Glomerular visceral epithelial cell (primary cell): Measurements from ENCODE around the gene SLC20A1.
"Not testable (repeated sequence)": the region's sequence is repeated elsewhere in the genome, so short reads cannot be mapped to it uniquely, and the experiment has no call there.

Experiments
- DNase-seq: peaks from one replicate; pipeline ENCODE4 v3.0.0-alpha.2; 2016; ENCODE audit errors: extremely low spot score

Gene SLC20A1

GRCh38 chr2:112645310-112646101 lies at the start of gene SLC20A1:
TSS of gene SLC20A1 (plus strand) at chr2:112645939. CDS start at chr2:112646829, 890 bp downstream.
- peak; percentile 98 for DNase-seq

DNA sequence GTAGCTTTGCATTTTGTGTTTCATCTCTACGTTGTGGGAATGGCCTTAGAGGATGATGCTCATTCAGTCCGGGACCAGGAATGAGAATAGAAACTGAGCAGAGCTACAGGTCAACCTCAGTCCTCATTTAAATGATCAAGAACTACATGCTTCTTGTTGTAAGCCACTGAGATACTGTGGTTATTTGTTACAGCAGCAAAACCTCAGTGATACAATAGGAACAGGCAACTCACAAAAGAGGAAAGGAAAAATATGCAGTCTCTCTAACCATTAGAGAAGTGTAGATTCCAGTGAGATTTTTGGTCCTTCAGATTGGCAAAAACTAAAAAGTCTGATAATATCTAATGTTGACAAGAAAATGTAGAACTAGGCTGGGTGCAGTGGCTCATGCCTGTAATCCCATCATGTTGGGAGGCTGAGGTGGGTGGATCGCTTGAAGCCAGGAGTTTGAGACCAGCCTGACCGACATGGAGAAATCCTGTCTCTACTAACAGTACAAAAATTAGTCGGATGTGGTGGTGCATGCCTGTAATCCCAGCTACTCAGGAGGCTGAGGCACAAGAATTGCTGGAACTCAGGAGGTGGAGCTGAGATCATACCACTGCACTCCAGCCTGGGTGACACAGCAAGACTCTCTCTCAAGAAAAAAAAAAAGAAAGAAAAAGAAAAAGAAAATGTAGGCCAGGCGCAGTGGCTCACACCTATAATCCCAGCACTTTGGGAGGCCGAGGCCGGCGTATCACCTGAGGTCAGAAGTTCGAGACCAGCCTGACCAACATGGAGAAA lies 48.0 kb upstream of the SLC20A1 start:
- no peak for DNase-seq

- no peak for DNase-seq
Measured at GRCh38 chr2:112600634-112601033, 45.1 kb upstream of the SLC20A1 start.

DNA sequence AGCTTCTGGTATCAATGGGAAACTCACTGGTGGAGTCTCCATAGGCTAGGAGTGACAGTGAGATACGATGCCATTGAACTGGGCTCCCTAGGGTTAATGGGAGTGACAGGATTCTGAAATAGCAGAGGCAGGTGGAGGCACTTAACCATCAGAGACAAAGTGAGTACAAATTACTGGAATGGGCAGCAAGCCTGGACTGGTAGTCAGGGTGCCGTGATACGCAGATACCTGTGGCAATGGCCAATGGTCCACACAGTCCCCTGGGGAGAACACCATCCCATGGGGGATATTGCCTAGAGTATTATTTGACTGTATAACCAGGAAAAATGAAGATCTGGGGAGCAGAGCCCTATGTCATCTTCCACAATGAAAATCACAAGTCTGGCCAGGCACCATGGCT lies 44.0 kb upstream of the SLC20A1 start:
- no peak for DNase-seq

- no peak for DNase-seq
Measured at GRCh38 chr2:112602917-112603316, 42.8 kb upstream of the SLC20A1 start.

- no peak for DNase-seq
Measured at GRCh38 chr2:112603731-112604130, 42.0 kb upstream of the SLC20A1 start.

GRCh38 chr2:112604952-112605351 lies 40.8 kb upstream of the SLC20A1 start:
- no peak for DNase-seq

DNA sequence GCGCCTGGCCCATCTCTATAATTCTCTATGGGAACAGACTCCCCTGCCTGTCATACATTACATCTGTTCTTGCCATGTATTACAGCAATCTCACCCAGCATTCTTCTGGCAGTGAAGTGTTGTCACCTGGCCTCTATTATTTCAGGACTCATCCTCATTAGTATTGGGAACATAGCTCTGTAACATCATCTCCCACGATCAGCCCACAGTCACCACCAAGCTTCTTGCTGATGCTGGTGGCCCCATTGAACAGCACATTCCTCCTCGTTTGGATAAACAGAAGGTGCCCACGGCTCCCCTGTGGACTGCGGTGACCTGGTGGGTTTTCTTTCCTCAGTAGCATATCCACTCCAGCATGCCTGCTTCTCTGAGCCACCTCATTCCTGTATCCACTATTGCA lies 39.8 kb upstream of the SLC20A1 start:
- DNase-seq: no peak

GRCh38 chr2:112606547-112606946 lies 39.2 kb upstream of the SLC20A1 start:
- no peak for DNase-seq

DNA sequence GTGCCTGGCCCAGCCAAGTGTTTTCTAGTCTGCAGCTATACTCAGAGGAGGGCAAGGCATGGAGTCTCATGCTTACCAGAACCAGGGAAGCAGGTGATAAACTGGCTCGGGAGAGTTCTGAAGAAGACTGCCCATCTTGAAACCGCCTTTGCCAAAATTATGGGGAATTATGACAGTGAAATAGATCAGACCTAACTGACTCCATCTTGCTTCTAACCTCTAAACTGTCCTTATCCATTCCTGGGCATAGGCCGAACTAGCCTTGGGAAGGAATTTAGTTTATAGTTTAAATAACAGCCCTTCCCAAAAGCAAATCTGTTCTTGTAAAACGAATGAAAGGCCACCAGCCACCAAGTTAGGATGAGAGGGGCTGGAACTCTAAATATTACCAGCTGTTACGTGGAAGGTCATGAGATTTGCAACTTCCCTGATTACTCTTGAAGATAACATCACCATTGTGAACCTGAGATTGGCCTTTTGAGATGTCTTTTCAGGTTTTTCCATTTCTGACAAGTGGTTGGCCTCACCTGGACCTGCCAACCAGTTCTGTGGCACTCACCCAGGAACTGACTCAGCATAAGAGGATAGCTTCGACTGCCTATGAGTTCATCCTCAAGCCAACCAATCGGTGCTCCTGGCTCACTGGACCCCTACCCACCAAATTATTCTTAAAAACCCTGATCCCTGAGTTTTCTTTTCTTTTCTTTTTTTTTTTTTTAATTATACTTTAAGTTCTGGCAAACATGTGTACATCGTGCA lies 37.9 kb upstream of the SLC20A1 start:
- DNase-seq: no peak

DNA sequence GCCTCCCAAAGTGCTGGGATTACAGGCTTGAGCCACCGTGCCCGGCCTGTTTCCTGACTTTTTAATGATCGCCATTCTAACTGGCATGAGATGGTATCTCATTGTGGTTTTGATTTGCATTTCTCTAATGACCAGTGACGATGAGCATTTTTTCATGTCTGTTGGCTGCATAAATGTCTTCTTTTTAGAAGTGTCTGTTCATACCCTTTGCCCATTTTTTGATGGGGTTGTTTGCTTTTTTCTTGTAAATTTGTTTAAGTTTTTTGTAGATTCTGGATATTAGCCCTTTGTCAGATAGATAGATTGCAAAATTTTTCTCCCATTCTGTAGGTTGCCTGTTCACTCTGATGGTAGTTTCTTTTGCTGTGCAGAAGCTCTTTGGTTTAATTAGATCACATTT lies 36.4 kb upstream of the SLC20A1 start:
- DNase-seq: not testable (repeated sequence)

- DNase-seq: not testable (repeated sequence)
Measured at GRCh38 chr2:112612283-112612682, 33.5 kb upstream of the SLC20A1 start.

DNA sequence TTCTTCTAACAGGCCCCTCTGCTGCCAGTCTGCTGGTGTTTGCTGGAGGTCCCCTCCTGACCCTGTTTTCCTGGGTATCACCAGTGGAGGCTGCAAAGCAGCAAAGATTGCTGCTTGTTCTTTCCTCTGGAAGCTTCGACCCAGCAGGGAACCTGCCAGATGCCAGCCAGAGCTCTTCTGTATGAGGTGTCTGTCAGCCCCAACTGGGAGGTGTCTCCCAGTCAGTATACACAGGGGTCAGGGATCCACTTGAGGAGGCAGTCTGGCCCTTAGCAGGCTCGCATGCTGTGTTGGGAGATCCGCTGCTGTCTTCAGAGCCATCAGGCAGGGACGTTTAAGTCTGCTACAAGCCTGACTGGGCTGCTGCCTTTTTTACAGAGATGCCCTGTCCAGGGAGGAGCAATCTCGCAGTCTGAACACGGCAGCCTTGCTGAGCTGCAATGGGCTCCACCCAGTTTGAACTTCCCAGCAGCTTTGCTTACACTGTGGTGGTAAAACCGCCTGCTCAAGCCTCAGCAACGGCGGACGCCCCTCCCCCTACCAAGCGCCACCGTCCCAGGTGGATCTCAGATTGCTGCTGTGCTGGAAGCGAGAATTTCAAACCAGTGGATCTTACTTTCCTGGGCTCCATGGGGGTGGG lies 31.4 kb upstream of the SLC20A1 start:
- DNase-seq: no peak

DNA sequence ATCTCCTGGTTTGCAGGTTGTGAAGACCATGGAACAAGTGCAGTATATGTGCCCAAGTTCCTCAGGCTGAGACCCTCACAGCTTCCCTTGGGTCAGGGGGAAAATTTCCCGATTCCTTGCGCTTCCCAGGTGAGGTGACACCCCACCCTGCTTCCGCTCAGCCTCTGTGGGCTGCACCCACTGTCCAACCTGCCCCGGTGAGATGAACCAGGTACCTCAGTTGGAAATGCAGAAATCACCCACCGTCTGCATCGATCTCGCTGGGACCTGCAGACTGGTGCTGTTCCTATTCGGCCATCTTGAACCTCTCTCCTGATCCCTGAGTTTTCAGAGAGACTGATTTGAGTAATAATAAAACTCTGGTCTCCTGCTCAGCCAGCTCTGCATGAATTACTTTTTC lies 30.7 kb upstream of the SLC20A1 start:
- DNase-seq: no peak

- DNase-seq: not testable (repeated sequence)
Measured at GRCh38 chr2:112615798-112616197, 29.9 kb upstream of the SLC20A1 start.

- no peak for DNase-seq
Measured at GRCh38 chr2:112618383-112618782, 27.4 kb upstream of the SLC20A1 start.

DNA sequence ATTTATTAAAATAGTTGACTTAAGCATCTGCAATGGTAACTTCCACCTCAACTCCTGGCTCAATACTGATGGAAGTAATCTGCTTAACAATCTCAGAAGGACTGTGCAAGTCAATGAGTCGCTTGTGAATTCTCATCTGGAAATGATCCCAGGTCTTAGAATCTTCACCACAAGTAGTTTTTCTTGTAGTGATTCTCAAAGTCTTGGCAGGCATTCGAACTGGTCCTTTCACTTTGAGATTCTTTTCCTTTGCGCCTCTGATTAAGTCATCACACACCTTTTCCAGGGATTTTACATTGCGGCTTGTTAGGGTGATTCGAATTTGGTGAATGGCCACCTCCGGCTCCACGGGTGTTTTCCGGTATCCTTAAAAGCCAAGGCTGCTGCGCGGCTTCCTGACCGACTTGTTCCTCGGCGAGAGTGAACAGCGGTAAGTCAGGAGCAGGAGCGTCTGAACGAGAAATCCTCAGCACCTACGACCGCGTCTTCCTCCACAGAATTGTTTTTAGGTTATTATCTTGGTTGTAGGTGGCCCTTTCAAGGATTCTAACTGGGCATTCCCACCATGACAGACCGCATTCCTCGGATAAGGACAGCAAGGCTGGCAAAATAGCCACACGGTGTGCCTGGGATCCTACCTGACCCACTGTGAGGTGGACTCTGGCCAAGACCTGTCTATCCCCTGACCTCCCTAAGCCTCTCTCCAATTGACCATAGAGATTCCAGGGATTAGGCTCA lies 23.8 kb upstream of the SLC20A1 start:
- DNase-seq: peak; percentile 35

- DNase-seq: no peak
Measured at GRCh38 chr2:112622528-112622849, 23.2 kb upstream of the SLC20A1 start.

DNA sequence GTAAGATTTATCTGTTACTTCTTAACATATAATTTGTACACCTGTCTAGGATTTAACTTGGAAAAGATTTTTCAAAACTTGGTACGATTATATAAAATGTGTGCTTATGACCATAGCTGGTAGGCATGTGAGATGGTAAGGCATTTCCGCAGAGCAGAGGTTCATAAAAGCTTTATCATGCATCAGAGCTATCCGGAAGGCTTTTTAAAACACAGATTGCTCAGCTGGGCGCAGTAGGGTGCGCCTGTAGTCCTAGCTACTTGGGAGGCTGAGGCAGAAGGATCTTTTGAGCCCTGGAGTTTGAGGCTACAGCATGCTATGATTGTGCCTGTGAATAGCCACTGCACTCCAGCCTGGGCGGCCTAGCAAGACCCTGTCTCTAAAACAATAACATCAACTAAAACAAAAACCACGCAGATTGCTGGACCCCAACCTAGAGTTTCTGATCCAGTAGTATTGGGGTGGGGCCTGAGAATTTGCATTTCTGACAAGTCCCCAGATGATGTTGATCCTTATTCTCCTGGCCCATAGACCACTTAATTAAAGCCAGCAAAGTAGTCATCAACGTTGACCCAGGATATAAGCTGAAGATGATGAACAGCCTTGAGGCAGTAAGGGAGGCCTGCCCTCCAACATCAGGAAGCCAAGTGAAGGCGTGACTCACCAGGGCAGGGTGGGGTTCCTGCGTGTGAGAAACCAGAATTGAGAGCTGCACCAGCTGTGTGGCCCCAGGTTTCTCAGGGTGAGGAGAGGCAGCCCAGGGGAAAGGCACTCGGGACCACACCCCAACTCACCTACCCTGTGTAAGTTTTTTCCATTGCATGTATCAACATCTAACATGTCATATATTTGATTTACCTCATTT lies 21.6 kb upstream of the SLC20A1 start:
- peak; percentile 62 for DNase-seq

DNA sequence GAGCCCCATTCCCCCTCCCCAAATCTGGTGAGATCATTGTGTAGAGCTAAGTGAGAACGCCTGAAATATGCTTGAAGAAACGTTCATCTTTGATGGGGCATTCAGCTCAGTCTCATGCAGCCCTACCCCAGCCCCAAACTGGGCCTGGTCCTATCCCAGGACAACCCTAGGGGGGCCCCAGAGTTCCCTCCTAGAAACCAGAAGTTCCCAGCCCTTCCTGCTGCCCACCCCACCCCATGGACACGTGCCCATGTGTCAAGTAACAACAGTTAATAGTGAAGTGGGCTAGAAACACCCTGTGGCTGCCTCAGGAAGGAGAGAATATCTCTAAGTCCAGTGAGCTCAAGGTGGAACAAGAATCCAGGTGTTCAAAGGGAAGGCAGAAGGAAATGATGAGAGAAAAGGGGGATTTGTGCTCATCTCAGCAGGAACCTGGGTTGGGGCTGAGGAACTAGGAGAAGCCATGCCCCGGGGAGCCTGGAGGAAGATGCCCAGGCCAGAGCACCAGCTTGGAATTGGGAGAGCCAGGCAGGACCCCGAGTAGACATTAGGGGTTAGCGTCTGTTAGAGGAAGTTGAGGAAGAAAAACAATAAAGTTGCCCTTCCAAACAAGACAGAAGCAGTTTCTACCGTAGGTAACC lies 20.1 kb upstream of the SLC20A1 start:
- DNase-seq: no peak
